HS-5 (cell line): ENCODE results near the gene TMPRSS11B.
"Not testable (repeated sequence)": the region's sequence is repeated elsewhere in the genome, so short reads cannot be mapped to it uniquely, and the experiment has no call there.

Source experiments
- DNase-seq: peaks from one replicate; pipeline ENCODE4 v3.0.0-alpha.2; 2012; ENCODE audit warnings: low read depth

TMPRSS11B gene

GRCh38 chr4:68218044-68218443 is 27.4 kb downstream of the TMPRSS11B start:
- peak; percentile 18 for DNase-seq

GRCh38 chr4:68216501-68216900 is 29.0 kb downstream of the TMPRSS11B start:
- DNase-seq = no peak

GRCh38 chr4:68209003-68209402 is 36.5 kb downstream of the TMPRSS11B start:
- DNase-seq = no peak

- DNase-seq = not testable (repeated sequence)
Observed at GRCh38 chr4:68194305-68194704, 51.2 kb downstream of the TMPRSS11B start.

- DNase-seq = no peak
Observed at GRCh38 chr4:68193194-68193593, 52.3 kb downstream of the TMPRSS11B start.

- DNase-seq = no peak
Observed at GRCh38 chr4:68187145-68187544, 58.3 kb downstream of the TMPRSS11B start.

GRCh38 chr4:68184923-68185322 is 60.6 kb downstream of the TMPRSS11B start:
- DNase-seq = no peak

- DNase-seq = no peak
Observed at GRCh38 chr4:68183417-68183816, 62.1 kb downstream of the TMPRSS11B start.

- DNase-seq = no peak
Observed at GRCh38 chr4:68182382-68182820, 63.1 kb downstream of the TMPRSS11B start.

- DNase-seq = peak; percentile 16
Observed at GRCh38 chr4:68180849-68181526, 64.5 kb downstream of the TMPRSS11B start.

- DNase-seq = no peak
Observed at GRCh38 chr4:68176904-68177303, 68.6 kb downstream of the TMPRSS11B start.
